Activated CD4-positive, alpha-beta T cell treated with anti-CD3 and anti-CD28 coated beads, Interleukin-2, amount 10 ng/mL, durations not matched to agents 7 days and 5 days (primary cell): Measurements from ENCODE around the gene EIF3C. TPM values are rescaled to one million over a fixed set of nuclear protein-coding genes. Genes with fewer than 3 reads are reported as not detected.

Experiments
- microRNA-seq: library from miRNA; unstranded; fragments of <30 nt; microRNA quantifications from one replicate; pipeline ENCODE4 v1.2.0, GENCODE V29; 2021; ENCODE audit warnings: borderline microRNAs expressed, borderline replicate concordance
- total RNA-seq, 2 experiments: library from RNA; stranded (reverse); gene quantifications; one replicate each; pipeline ENCODE4 v1.2.3, GENCODE V29; 2021

The EIF3C gene
- total RNA-seq, 2 experiments from 2014 or later: 430 to 457 TPM

Small RNA genes within 50 kb of the gene (microRNA-seq; reads per million reads assigned to microRNA genes)
- not detected for gene MIR6862-2

Other genes starting within 250 kb of the EIF3C start
- gene NPIPB7, start 239.1 kb upstream of the EIF3C start, total RNA-seq: under 1 TPM in 1 of 2 experiments, not detected in 1; 0.25 TPM
- 10 to 100 TPM; 53.4 to 58.4 TPM for gene CLN3, start 219.4 kb upstream of the EIF3C start, total RNA-seq
- gene APOBR, start 216.8 kb upstream of the EIF3C start, total RNA-seq: 10 to 100 TPM; 16.7 to 21.4 TPM
- not detected for gene IL27, start 204.6 kb upstream of the EIF3C start, total RNA-seq
- gene NUPR1, start 172.5 kb upstream of the EIF3C start, total RNA-seq: not detected
- gene SGF29, start 157.5 kb upstream of the EIF3C start, total RNA-seq: 10 to 100 TPM; 49.3 to 60.6 TPM
- gene SULT1A2, start 114.4 kb upstream of the EIF3C start, total RNA-seq: under 1 TPM; 0.27 to 0.50 TPM
- gene SULT1A1, start 101.4 kb upstream of the EIF3C start, total RNA-seq: 10 to 100 TPM; 11.1 to 11.3 TPM
- gene NPIPB8, start 73.4 kb upstream of the EIF3C start, total RNA-seq: under 1 TPM in 1 of 2 experiments, not detected in 1; 0.44 TPM
- gene NPIPB9, start 40.3 kb downstream of the EIF3C start, total RNA-seq: 1 to 10 TPM; 2.5 to 2.6 TPM
- gene ATXN2L, start 111.5 kb downstream of the EIF3C start, total RNA-seq: 100 to 1,000 TPM; 257 to 265 TPM
- gene TUFM, start 134.9 kb downstream of the EIF3C start, total RNA-seq: 100 to 1,000 TPM; 105 to 125 TPM
- 10 to 100 TPM; 62.6 to 66.6 TPM for gene SH2B1, start 152.4 kb downstream of the EIF3C start, total RNA-seq
- 1 to 10 TPM; 1.3 to 2.7 TPM for gene ATP2A1, start 167.0 kb downstream of the EIF3C start, total RNA-seq
- gene RABEP2, start 213.8 kb downstream of the EIF3C start, total RNA-seq: 10 to 100 TPM; 16.8 to 21.1 TPM
- under 1 TPM in 1 of 2 experiments, not detected in 1; 0.12 TPM for gene CD19, start 220.5 kb downstream of the EIF3C start, total RNA-seq
- 100 to 1,000 TPM; 114 to 130 TPM for gene NFATC2IP, start 239.5 kb downstream of the EIF3C start, total RNA-seq